RWPE2 (cell line): Measurements from ENCODE around the gene FUT7.
A peak's percentile ranks its signal among the peaks of the same experiment; 100 is the strongest.

ENCODE experiments used
- ATAC-seq: fragments of 200-7000 bp; cut with Tn5 transposase; 3 replicates; pipeline ENCODE4 v1.9.1; 2021; ENCODE audit warnings: low read depth
- DNase-seq: peaks from one replicate; pipeline ENCODE4 v3.0.0-alpha.2; 2020; ENCODE audit warnings: low spot score
- H3K27ac ChIP-seq: fragments of 450-650 bp; 2 replicates; pipeline ENCODE4 v1.5.1; 2017; ENCODE audit warnings: mild to moderate bottlenecking; ENCODE audit not compliant: poor library complexity, severe bottlenecking
- H3K27me3 ChIP-seq: fragments of 250-450 bp; sonication (Bioruptor Pico); 2 replicates; pipeline ENCODE4 v1.5.1; 2021; ENCODE audit warnings: mild to moderate bottlenecking, moderate library complexity; ENCODE audit not compliant: insufficient read depth, poor library complexity, severe bottlenecking
- H3K36me3 ChIP-seq: fragments of 250-450 bp; sonication (Bioruptor Pico); 2 replicates; pipeline ENCODE4 v1.5.1; 2020; ENCODE audit warnings: low read depth, mild to moderate bottlenecking, moderate library complexity
- H3K4me1 ChIP-seq: fragments of 250-450 bp; sonication (Bioruptor Pico); 2 replicates; pipeline ENCODE4 v1.5.1; 2021; ENCODE audit warnings: mild to moderate bottlenecking, moderate library complexity; ENCODE audit not compliant: insufficient read depth, poor library complexity, severe bottlenecking
- H3K4me3 ChIP-seq: fragments of 250-450 bp; sonication (Bioruptor Pico); 2 replicates; pipeline ENCODE4 v1.5.1; 2021; ENCODE audit warnings: mild to moderate bottlenecking, moderate library complexity; ENCODE audit not compliant: severe bottlenecking
- H3K9me3 ChIP-seq: fragments of 250-450 bp; sonication (Bioruptor Pico); 2 replicates; pipeline ENCODE4 v1.5.1; 2021; ENCODE audit warnings: mild to moderate bottlenecking, moderate library complexity; ENCODE audit not compliant: severe bottlenecking
- TF ChIP-seq, protein P1 (sequence below): fragments of 450-650 bp; IDR thresholded peaks from one replicate; pipeline ENCODE4 v1.5.1; 2017; ENCODE audit warnings: mild to moderate bottlenecking, moderate library complexity; ENCODE audit not compliant: poor library complexity, severe bottlenecking

FUT7 gene

GRCh38 chr9:136994180-136994887 is 37.6 kb downstream of the FUT7 start:
- DNase-seq: no peak
- no peak for ATAC-seq
- peak overlapping the region; percentile 49 for H3K27ac ChIP-seq
- TF ChIP-seq, protein P1, sequence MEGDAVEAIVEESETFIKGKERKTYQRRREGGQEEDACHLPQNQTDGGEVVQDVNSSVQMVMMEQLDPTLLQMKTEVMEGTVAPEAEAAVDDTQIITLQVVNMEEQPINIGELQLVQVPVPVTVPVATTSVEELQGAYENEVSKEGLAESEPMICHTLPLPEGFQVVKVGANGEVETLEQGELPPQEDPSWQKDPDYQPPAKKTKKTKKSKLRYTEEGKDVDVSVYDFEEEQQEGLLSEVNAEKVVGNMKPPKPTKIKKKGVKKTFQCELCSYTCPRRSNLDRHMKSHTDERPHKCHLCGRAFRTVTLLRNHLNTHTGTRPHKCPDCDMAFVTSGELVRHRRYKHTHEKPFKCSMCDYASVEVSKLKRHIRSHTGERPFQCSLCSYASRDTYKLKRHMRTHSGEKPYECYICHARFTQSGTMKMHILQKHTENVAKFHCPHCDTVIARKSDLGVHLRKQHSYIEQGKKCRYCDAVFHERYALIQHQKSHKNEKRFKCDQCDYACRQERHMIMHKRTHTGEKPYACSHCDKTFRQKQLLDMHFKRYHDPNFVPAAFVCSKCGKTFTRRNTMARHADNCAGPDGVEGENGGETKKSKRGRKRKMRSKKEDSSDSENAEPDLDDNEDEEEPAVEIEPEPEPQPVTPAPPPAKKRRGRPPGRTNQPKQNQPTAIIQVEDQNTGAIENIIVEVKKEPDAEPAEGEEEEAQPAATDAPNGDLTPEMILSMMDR: no peak
- peaks cover 4% of the 10 kb centered on the region; the same call in 1 of the 2 replicates for H3K36me3 ChIP-seq
- no peaks in the 10 kb centered on the region for H3K27me3 ChIP-seq
- H3K4me1 ChIP-seq: peaks cover 14% of the 10 kb centered on the region
- H3K9me3 ChIP-seq: no peaks in the 10 kb centered on the region
- no peak overlapping the region for H3K4me3 ChIP-seq

DNA sequence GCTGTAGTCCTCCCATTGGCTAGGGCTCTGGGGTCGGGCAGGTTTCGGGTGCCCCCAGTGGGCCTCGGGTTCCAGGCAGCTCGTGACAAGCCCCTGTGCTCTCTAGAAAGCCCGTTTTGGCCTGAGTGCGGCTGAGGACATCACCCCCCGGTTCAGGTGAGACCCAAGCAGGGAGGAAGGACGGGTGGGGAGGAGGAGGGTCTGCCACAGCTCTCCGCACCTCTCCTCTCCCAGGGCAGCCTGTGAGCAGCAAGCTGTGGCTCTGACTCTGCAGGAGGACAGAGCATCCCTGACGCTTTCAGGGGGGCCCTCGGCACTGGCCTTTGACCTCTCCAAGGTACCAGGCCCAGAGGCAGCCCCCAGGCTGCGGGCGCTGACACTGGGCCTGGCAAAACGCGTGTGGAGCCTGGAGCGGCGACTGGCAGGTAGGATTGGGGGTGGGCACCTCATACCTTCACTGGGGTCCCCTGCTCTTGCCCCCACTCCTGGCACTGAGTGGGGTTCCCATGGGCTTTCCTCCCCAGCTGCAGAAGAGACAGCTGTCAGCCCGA is 39.0 kb downstream of the FUT7 start:
- Histone ChIP-seq H3K9me3 (no peaks in the 10 kb centered on the region), H3K4me1 (peaks cover 8% of the 10 kb centered on the region), H3K4me3 (peak overlapping the region; percentile 47), H3K27ac (peak overlapping the region; percentile 49), H3K36me3 (peaks cover 4% of the 10 kb centered on the region; the same call in 1 of the 2 replicates), H3K27me3 (no peaks in the 10 kb centered on the region)
- ATAC-seq (no peak), DNase-seq (no peak)
- TF ChIP-seq, protein P1: no peak

GRCh38 chr9:136991993-136992818 is 39.7 kb downstream of the FUT7 start, which contains the start of gene PAXX:
PAXX (plus strand) TSS chr9:136992422; CDS start chr9:136992444, 22 bp downstream.
- Histone ChIP-seq H3K36me3 (peaks cover 4% of the 10 kb centered on the region; the same call in 1 of the 2 replicates), H3K27ac (peak within 1 kb of the TSS; percentile 49), H3K4me3 (peak within 1 kb of the TSS; percentile 47), H3K9me3 (no peaks in the 10 kb centered on the region), H3K4me1 (peaks cover 6% of the 10 kb centered on the region), H3K27me3 (no peaks in the 10 kb centered on the region)
- peak; percentile 73 for ATAC-seq
- DNase-seq: peak; percentile 94
- TF ChIP-seq, protein P1: no peak

DNA sequence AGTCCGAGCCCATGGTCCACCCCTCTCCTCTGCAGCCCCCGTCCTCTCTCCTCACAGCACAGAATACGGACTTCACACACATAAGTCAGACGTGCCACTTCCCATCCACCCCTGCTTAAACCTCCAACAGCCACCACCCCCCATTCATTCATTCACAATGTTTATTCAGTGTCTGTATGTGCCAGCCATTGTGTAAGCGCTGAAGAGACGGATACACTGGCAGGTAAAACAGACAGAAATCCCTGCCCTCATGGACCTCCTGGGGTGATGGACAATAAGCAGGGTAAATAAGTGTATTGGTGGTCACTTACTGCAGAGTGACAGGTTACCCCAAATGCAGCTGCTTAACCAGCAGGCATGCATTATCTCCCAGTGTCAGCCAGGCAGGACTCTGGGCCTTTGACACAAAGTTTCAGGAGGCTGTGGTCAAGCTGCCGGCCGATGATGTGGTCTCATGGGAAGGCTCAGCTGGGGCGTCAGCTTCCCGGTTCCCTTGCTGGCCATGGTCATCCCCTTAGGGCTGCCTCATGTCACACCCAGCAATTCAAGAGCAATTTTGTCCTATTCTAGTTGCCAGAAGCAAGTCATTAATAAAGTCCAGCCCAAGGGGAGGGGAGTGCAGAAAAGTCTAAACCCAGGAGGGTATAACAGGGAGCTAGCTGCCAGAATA is 41.5 kb downstream of the FUT7 start:
- no peaks in the 10 kb centered on the region for H3K9me3 ChIP-seq
- peaks cover 4% of the 10 kb centered on the region for H3K27me3 ChIP-seq
- no peak overlapping the region for H3K4me3 ChIP-seq
- no peaks in the 10 kb centered on the region for H3K4me1 ChIP-seq
- no peak for DNase-seq
- no peak overlapping the region for H3K27ac ChIP-seq
- peaks cover 4% of the 10 kb centered on the region; the same call in 1 of the 2 replicates for H3K36me3 ChIP-seq
- ATAC-seq: no peak
- TF ChIP-seq, protein P1: no peak
